HepG2 (cell line): ENCODE results near the gene VRK2. TPM values are rescaled to one million over a fixed set of nuclear protein-coding genes. Genes with fewer than 3 reads are reported as not detected.

Experiments
- ATAC-seq: fragments of 200-7000 bp; cut with Tn5 transposase; 3 replicates; pipeline ENCODE4 v1.9.1; 2020; ENCODE audit warnings: mild to moderate bottlenecking, moderate library complexity
- BruUV-seq: library from RNA; stranded (reverse); fragments of 400-500 nt; replicated peaks from 2 replicates; lab custom pipeline; 2021; lab: Mats Ljungman, UMichigan
- CTCF ChIA-PET: fragments of 300-600 bp; formaldehyde crosslinking; extraction: SDS; loops from one replicate; lab custom pipeline; 2021; ENCODE audit warnings: low total read pairs, inconsistent platforms, low intra/inter-chr PET ratio; lab: Yijun Ruan, JAX
- POLR2A ChIA-PET: fragments of 350-600 bp; sonication (Branson Sonifier 250); formaldehyde crosslinking; loops from one replicate; lab custom pipeline; 2020; ENCODE audit warnings: antibody characterized with exemption, inconsistent platforms; lab: Yijun Ruan, JAX
- DNase-seq: peaks from one replicate; pipeline ENCODE4 v3.0.0-alpha.2; 2015; ENCODE audit warnings: low spot score
- FAIRE-seq: peaks from 3 replicates; lab custom pipeline; 2011; peaks lifted over from hg19 to GRCh38; lab: Jason Lieb, UNC
- H2AFZ ChIP-seq: one replicate; pipeline ENCODE4 v1.6.1; 2011; ENCODE audit warnings: low read length, inconsistent platforms
- H3K27ac ChIP-seq: fragments of 300-600 bp; 3 replicates; pipeline ENCODE4 v1.8.0; 2011; ENCODE audit warnings: mixed run types, mild to moderate bottlenecking, mixed read lengths, low read length, inconsistent platforms; ENCODE audit not compliant: insufficient read depth; ENCODE audit errors: extremely low read length
- H3K27me3 ChIP-seq, 2 experiments: fragments of 200-600 bp in 1 of 2; 2 replicates in 1 of 2; 3 replicates in 1 of 2; pipeline versions ENCODE4 v1.6.0 to v1.8.0; 2011; ENCODE audit warnings: low read length in 2 of 2, mild to moderate bottlenecking in 2 of 2, moderate library complexity in 2 of 2, inconsistent platforms in 1 of 2; ENCODE audit not compliant: insufficient read depth in 2 of 2, control insufficient read depth in 1 of 2
- H3K36me3 ChIP-seq, 2 experiments: fragments of 200-600 bp in 1 of 2; replicated peaks in 1 of 2; 2 replicates in 1 of 2; 3 replicates in 1 of 2; pipeline versions ENCODE4 v1.5.1 to v1.8.0; 2011; ENCODE audit warnings: low read length in 2 of 2, inconsistent platforms in 1 of 2; ENCODE audit not compliant: insufficient read depth in 2 of 2, control insufficient read depth in 1 of 2
- H3K4me1 ChIP-seq: 2 replicates; pipeline ENCODE4 v1.5.1; 2012; ENCODE audit warnings: low read length, inconsistent platforms; ENCODE audit not compliant: insufficient read depth
- H3K4me2 ChIP-seq: 2 replicates; pipeline ENCODE4 v1.6.0; 2011; ENCODE audit warnings: low read depth, low read length, inconsistent platforms
- H3K4me3 ChIP-seq, 3 experiments: fragments of 200-600 bp in 1 of 3; sonication (generic), shearing (Covaris generic) in 1 of 3; replicated peaks in 1 of 3; 2 replicates each; pipeline ENCODE4 v1.5.1; 2011 to 2016; ENCODE audit warnings: low read length in 3 of 3, inconsistent platforms in 2 of 3, low read depth in 2 of 3, mild to moderate bottlenecking in 2 of 3, control low read depth in 1 of 3, mixed read lengths in 1 of 3; ENCODE audit not compliant: insufficient read depth in 1 of 3
- H3K79me2 ChIP-seq: one replicate; pipeline ENCODE4 v1.6.1; 2011; ENCODE audit warnings: low read length, inconsistent platforms; ENCODE audit not compliant: insufficient read depth
- H3K9ac ChIP-seq: 2 replicates; pipeline ENCODE4 v1.6.0; 2011; ENCODE audit warnings: mild to moderate bottlenecking, low read depth, low read length, inconsistent platforms; ENCODE audit not compliant: insufficient read depth
- H3K9me3 ChIP-seq: 2 replicates; pipeline ENCODE4 v1.5.1; 2012; ENCODE audit warnings: mild to moderate bottlenecking, low read length
- H4K20me1 ChIP-seq: 2 replicates; pipeline ENCODE4 v1.6.0; 2011; ENCODE audit warnings: inconsistent platforms, mild to moderate bottlenecking, low read length, moderate library complexity; ENCODE audit not compliant: insufficient read depth
- ARNT2 ChIP-seq: sonication (generic); formaldehyde crosslinking; IDR thresholded peaks from 2 replicates; pipeline ENCODE4 v1.8.0; 2022; ENCODE audit warnings: mild to moderate bottlenecking, low read depth, missing genetic modification reagents, moderate library complexity
- ATM ChIP-seq: fragments of 450-650 bp; IDR thresholded peaks from 2 replicates; pipeline ENCODE4 v1.7.1; 2017; ENCODE audit warnings: mild to moderate bottlenecking, borderline replicate concordance
- GATA4 ChIP-seq: sonication (generic); IDR thresholded peaks from 2 replicates; pipeline ENCODE4 v1.6.1; 2016; ENCODE audit warnings: antibody characterized with exemption, low read depth, borderline replicate concordance
- MED1 ChIP-seq: sonication (generic); formaldehyde crosslinking; IDR thresholded peaks from 2 replicates; pipeline ENCODE4 v1.4.0; 2020; ENCODE audit warnings: missing genetic modification reagents
- POGZ ChIP-seq: sonication (generic); formaldehyde crosslinking; IDR thresholded peaks from 2 replicates; pipeline ENCODE4 v1.4.0; 2020; ENCODE audit warnings: mild to moderate bottlenecking, missing genetic modification reagents
- ZNF383 ChIP-seq: sonication (generic); formaldehyde crosslinking; IDR thresholded peaks from 2 replicates; pipeline ENCODE4 v1.4.0; 2020; ENCODE audit warnings: missing genetic modification reagents, mild to moderate bottlenecking, borderline replicate concordance
- ZSCAN21 ChIP-seq: sonication (generic); formaldehyde crosslinking; IDR thresholded peaks from 2 replicates; pipeline ENCODE4 v1.8.0; 2022; ENCODE audit warnings: mild to moderate bottlenecking, missing genetic modification reagents, moderate library complexity, borderline replicate concordance
- WGBS: methylation state at CpG from one replicate; pipeline ENCODE4 v1.1.6; 2017; ENCODE audit warnings: low lambda C conversion rate; 5-methylcytosine and 5-hydroxymethylcytosine counted together
- in situ Hi-C: cut with HindIII; loops from 2 replicates; pipeline ENCODE4 v1.10.0; 2017; ENCODE audit warnings: low pct_unique_long_range_greater_than_20kb; ENCODE audit not compliant: extremely low pct_ligation_motif_present
- intact Hi-C: fragments of 100-400 bp; cut with micrococcal nuclease; formaldehyde crosslinking; loops from one replicate; pipeline ENCODE4 v1.10.0; 2022; ENCODE audit not compliant: unreplicated experiment
- polyA plus RNA-seq, 8 experiments: library from polyadenylated mRNA; depleted of rRNA in 3 of 8; stranded (reverse) in 7 of 8; unstranded in 1 of 8; fragments of >200 nt; fragmentation: Illumina TruSeq in 4 of 8; extraction: Trizol in 4 of 8; gene quantifications; 2 replicates each; pipeline versions ENCODE4 v1.2.1 to v1.2.3, GENCODE V29; 2011 to 2016; ENCODE audit warnings: low read depth in 4 of 8, missing spikeins in 1 of 8, mixed read lengths in 1 of 8; ENCODE audit not compliant: insufficient read depth in 1 of 8
- total RNA-seq, 5 experiments: library from RNA; depleted of rRNA; stranded (reverse); fragments of >200 nt; fragmentation: Illumina TruSeq; extraction: Trizol; gene quantifications; 2 replicates each; pipeline ENCODE4 v1.2.3, GENCODE V29; 2016; ENCODE audit warnings: low read depth in 1 of 5
- TF ChIP-seq, protein P1 (sequence below): sonication (generic); formaldehyde crosslinking; IDR thresholded peaks from 2 replicates; pipeline ENCODE4 v1.4.0; 2020; ENCODE audit warnings: mild to moderate bottlenecking, missing genetic modification reagents
- TF ChIP-seq, protein P2 (sequence below): sonication (generic); formaldehyde crosslinking; conservative IDR thresholded peaks from 2 replicates; pipeline ENCODE4 v1.4.0; 2020; ENCODE audit warnings: missing genetic modification reagents

Gene VRK2
- total and polyA plus RNA-seq, 2 of the 13 experiments (the other 11 are each of a cell fraction or from before 2014, with no cell fraction given): 13.3 to 29.1 TPM

DNA sequence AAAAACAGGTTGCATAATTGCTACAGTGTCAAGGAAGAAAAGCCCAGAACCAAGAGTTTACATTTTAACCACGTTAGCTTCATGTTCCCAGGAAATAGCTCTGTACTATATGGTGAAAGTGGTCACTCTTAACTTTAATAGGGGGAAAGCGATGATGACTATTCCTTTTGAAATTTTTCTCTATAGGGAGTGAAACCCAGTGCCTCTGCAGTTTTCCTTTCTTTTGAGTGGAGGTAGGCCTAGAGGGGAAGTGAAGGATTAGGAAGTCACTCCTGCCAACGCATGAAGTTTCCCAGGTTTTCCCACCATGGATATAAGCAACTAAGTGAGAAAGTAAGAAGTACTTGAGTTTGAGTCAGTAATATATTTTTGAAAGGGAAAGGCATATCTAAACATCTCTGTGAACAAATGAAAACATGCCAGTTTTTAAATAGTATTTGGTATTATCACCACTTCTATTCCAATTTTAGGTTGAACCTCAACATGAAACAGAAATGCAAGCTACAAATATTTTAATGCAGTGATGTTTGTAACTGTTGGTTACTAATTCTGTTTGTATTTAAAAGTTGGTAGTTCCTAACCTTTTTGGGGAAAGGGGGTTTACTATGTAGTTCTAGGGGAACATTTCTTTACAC, 91.9 kb downstream of the VRK2 start:
- DNase-seq: no peak
- no peak for TF ChIP-seq POGZ (CRISPR knock-in tag)
- TF ChIP-seq, protein P1, sequence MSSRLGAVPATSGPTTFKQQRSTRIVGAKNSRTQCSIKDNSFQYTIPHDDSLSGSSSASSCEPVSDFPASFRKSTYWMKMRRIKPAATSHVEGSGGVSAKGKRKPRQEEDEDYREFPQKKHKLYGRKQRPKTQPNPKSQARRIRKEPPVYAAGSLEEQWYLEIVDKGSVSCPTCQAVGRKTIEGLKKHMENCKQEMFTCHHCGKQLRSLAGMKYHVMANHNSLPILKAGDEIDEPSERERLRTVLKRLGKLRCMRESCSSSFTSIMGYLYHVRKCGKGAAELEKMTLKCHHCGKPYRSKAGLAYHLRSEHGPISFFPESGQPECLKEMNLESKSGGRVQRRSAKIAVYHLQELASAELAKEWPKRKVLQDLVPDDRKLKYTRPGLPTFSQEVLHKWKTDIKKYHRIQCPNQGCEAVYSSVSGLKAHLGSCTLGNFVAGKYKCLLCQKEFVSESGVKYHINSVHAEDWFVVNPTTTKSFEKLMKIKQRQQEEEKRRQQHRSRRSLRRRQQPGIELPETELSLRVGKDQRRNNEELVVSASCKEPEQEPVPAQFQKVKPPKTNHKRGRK (CRISPR knock-in tag): no peak
- TF ChIP-seq, protein P2, sequence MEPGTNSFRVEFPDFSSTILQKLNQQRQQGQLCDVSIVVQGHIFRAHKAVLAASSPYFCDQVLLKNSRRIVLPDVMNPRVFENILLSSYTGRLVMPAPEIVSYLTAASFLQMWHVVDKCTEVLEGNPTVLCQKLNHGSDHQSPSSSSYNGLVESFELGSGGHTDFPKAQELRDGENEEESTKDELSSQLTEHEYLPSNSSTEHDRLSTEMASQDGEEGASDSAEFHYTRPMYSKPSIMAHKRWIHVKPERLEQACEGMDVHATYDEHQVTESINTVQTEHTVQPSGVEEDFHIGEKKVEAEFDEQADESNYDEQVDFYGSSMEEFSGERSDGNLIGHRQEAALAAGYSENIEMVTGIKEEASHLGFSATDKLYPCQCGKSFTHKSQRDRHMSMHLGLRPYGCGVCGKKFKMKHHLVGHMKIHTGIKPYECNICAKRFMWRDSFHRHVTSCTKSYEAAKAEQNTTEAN: no peak
- TF ChIP-seq MED1 (CRISPR knock-in tag): no peak
- TF ChIP-seq ATM: no peak
- no peak for TF ChIP-seq ZNF383 (CRISPR knock-in tag)
- TF ChIP-seq ARNT2 (CRISPR knock-in tag): no peak
- no peak for TF ChIP-seq ZSCAN21 (CRISPR knock-in tag)
- TF ChIP-seq GATA4: no peak
- TF ChIP-seq, all 625 proteins: peak for 0
- intact Hi-C loops: loop anchor here (10.0 kb wide), 1 partner anchor 226 kb away; no protein-coding TSS in a partner anchor
- no peak for ATAC-seq
- no TSS peak for BruUV-seq
- H3K4me1 ChIP-seq: no peaks in the 10 kb centered on the region
- in situ Hi-C loops: no loop called here
- FAIRE-seq: no peak
- no peak overlapping the region for H3K27ac ChIP-seq
- H3K36me3 ChIP-seq: no peaks in the 10 kb centered on the region; a peak in 1 of 5 replicates
- H3K79me2 ChIP-seq: no peaks in the 10 kb centered on the region
- no peaks in the 10 kb centered on the region for H4K20me1 ChIP-seq
- 97% methylated on average over 3 of the region's 3 CpGs for WGBS
- no peak overlapping the region for H3K4me2 ChIP-seq
- H3K4me3 ChIP-seq: no peak overlapping the region
- POLR2A ChIA-PET: no interaction called here
- no peaks in the 10 kb centered on the region for H3K27me3 ChIP-seq
- no peaks in the 10 kb centered on the region for H3K9me3 ChIP-seq
- H2AFZ ChIP-seq: no peak overlapping the region
- H3K9ac ChIP-seq: no peak overlapping the region
- CTCF ChIA-PET: no interaction called here
